Bronchial epithelial cell (primary cell): ENCODE results near the gene COL3A1. TPM values are rescaled to one million over a fixed set of nuclear protein-coding genes. Genes with fewer than 3 reads are reported as not detected.

Experiments
- DNase-seq: peaks from one replicate; pipeline ENCODE4 v3.0.0-alpha.2; 2010; ENCODE audit warnings: low read depth
- FAIRE-seq: peaks from 2 replicates; lab custom pipeline; 2011; peaks lifted over from hg19 to GRCh38; lab: Jason Lieb, UNC
- H3K27me3 ChIP-seq: 2 replicates; pipeline ENCODE4 v1.5.1; 2011; ENCODE audit warnings: low read length; ENCODE audit not compliant: control insufficient read depth, insufficient read depth
- H3K36me3 ChIP-seq: 2 replicates; pipeline ENCODE4 v1.5.1; 2011; ENCODE audit warnings: low read length; ENCODE audit not compliant: control insufficient read depth, insufficient read depth
- H3K4me3 ChIP-seq: 2 replicates; pipeline ENCODE4 v1.5.1; 2011; ENCODE audit warnings: mild to moderate bottlenecking, low read depth, low read length, control low read depth
- total RNA-seq: library from RNA; depleted of rRNA; stranded (reverse); fragments of >200 nt; gene quantifications from 2 replicates; pipeline ENCODE4 v1.2.1, GENCODE V29; 2014
- TF ChIP-seq, protein P1 (sequence below): IDR thresholded peaks from 2 replicates; pipeline ENCODE4 v1.5.1; 2011; ENCODE audit warnings: mild to moderate bottlenecking, moderate library complexity, low read length, control low read depth, inconsistent platforms; ENCODE audit not compliant: insufficient read depth, severe bottlenecking

Gene COL3A1
- total RNA-seq, 1 donor from 2014 or later = 43.4 TPM

DNA sequence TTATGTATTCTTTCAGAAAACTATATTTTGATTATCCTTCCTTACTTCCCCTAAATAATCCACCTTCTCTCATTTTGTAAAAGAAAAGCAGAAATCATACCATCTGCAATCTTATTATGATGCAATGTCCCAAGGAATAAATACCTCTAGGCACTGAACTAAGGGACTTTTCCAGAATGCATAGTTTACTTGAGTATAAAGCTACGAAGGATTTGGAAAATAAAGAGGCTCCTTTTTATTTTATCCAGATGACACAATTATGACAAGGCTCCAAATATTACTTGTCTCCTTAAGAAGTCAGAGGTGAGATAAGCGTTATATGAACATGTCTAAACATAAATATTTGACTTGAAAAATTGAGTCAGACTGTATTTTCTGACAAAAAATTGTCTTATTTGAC, 72.1 kb downstream of the COL3A1 start:
- DNase-seq (peak; percentile 6), FAIRE-seq (no peak)
- TF ChIP-seq, protein P1, sequence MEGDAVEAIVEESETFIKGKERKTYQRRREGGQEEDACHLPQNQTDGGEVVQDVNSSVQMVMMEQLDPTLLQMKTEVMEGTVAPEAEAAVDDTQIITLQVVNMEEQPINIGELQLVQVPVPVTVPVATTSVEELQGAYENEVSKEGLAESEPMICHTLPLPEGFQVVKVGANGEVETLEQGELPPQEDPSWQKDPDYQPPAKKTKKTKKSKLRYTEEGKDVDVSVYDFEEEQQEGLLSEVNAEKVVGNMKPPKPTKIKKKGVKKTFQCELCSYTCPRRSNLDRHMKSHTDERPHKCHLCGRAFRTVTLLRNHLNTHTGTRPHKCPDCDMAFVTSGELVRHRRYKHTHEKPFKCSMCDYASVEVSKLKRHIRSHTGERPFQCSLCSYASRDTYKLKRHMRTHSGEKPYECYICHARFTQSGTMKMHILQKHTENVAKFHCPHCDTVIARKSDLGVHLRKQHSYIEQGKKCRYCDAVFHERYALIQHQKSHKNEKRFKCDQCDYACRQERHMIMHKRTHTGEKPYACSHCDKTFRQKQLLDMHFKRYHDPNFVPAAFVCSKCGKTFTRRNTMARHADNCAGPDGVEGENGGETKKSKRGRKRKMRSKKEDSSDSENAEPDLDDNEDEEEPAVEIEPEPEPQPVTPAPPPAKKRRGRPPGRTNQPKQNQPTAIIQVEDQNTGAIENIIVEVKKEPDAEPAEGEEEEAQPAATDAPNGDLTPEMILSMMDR = no peak
- Histone ChIP-seq H3K27me3 (no peaks in the 10 kb centered on the region), H3K4me3 (no peak overlapping the region), H3K36me3 (no peaks in the 10 kb centered on the region)

DNA sequence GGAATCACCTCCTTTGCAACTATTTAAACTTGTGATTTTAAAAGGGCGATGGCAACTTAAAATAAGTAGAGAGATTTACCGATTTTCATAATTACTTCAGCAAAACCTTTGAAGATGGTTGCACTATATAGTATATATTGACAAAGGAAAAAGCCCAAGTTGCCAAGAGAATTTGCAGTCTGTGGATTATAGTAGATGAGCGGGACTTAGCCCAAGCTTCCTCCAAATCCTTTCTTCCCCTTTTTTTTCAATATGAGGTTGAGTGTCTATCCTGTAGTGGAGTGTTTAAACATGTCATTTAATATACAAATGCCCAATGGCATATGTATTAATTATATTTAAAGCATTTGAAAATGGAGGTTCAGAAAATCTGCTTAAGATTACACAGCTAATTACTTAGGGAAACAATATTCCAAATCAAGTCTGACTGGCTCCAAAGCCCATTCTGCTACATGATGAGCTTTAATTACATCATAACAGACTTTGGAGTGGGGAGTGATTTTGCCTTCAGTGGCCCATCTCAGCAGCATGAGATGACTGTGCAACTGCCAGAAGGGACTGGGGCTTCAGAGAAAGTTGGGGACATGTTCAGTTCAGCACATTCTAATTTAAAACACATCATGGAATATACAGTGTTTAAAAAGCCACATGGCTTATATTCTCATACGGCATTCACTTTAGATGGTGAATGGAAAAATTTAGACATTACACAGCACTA, 73.2 kb downstream of the COL3A1 start:
- DNase-seq = no peak
- no peak for FAIRE-seq
- H3K4me3 ChIP-seq = no peak overlapping the region
- H3K36me3 ChIP-seq = no peaks in the 10 kb centered on the region
- H3K27me3 ChIP-seq = no peaks in the 10 kb centered on the region
- TF ChIP-seq, protein P1 = no peak

DNA sequence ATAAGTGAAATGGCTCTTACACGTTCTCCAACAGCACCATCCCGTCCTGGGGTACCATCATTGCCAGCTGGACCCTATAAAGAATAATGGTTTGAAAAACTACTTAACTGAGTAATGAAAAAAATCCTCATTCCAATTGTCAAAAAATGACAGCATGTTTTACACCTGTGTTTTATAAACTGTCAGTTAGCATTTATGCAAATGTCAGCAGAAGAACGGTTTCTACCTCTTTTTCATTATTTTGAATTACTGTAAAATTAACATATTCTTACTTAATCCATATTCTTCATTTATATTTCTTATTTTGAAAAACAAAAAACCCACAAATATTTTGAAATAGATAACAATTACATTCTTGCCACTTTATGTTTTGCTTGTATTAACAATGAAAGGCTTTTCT, 74.0 kb downstream of the COL3A1 start:
- Histone ChIP-seq H3K27me3 (no peaks in the 10 kb centered on the region), H3K4me3 (no peak overlapping the region), H3K36me3 (no peaks in the 10 kb centered on the region)
- TF ChIP-seq, protein P1 = no peak
- FAIRE-seq = no peak
- no peak for DNase-seq

DNA sequence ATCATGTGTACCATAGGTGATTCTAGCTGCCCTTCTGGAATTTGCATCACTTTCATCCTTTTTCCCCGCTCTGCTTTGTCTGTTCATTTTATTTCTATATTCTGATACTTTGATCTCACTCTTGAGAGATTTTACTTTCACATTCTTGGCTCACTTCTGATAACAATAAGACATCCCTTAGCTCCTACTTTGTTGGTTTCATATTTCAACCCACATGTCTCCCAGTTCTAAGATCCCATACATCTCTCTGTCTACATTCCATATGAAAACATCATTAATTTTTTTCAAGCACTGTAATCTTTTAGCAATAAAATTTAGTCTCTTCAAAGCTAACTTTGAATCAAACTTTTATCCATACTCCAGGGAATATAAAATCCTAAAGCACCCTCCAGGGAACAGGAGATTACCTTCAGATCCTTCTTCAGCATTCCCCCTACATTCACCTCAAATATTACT, 75.6 kb downstream of the COL3A1 start:
- DNase-seq (no peak), FAIRE-seq (no peak)
- Histone ChIP-seq H3K4me3 (no peak overlapping the region), H3K27me3 (no peaks in the 10 kb centered on the region), H3K36me3 (no peaks in the 10 kb centered on the region)
- TF ChIP-seq, protein P1 = no peak

DNA sequence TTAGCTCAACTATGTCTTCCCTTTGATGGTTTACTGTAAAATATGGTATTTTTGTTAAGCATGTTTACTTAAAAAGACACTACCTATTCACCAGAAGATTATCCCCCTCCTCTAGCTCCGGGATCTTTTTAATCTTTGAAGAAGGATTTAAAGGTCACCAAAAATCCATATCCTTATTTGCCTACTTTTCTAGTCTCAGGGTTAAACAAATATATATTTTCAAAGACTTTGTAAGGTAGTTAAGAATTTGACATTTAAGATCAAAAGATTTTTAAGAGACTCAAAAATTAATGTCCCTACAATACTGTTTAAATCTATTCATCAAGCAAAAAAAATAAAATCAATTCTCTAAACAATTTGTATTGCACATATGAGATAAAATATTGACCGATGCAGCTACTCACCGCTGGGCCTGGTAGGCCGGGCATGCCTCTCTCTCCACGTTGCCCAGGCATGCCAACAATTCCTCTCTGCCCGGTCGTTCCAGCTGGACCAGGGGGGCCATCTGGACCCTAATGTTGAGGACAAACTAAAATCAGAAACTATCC, 76.1 kb downstream of the COL3A1 start:
- Histone ChIP-seq H3K36me3 (no peaks in the 10 kb centered on the region), H3K27me3 (no peaks in the 10 kb centered on the region), H3K4me3 (no peak overlapping the region)
- FAIRE-seq (no peak), DNase-seq (no peak)
- TF ChIP-seq, protein P1 = no peak
